ENCODE measurements around the gene ODAD3.

Gene ODAD3

GRCh38 chr19:11481534-11482383 is 46.8 kb upstream of the ODAD3 start:
- Histone ChIP-seq H2BK12ac (ENCODE audit: low read length) (no peak overlapping the region), H3K4me1 (ENCODE audit: control insufficient read depth in 1 of 2, insufficient read depth in 2 of 2, low read length in 2 of 2) (peaks cover 8 to 10% of the 10 kb centered on the region in 2 experiments), H3K4me3 (ENCODE audit: low read depth, low read length) (no peak overlapping the region), H4K8ac (ENCODE audit: low read depth, low read length) (no peak overlapping the region), H2BK120ac (ENCODE audit: insufficient read depth, low read length, poor library complexity) (no peak overlapping the region), H3K27ac (ENCODE audit: low read depth, low read length) (no peak overlapping the region), H3K4ac (ENCODE audit: low read depth, low read length) (no peak overlapping the region), H3K79me1 (ENCODE audit: low read length) (no peaks in the 10 kb centered on the region), H4K12ac (ENCODE audit: low read depth, low read length) (no peak overlapping the region), H3K79me2 (ENCODE audit: control insufficient read depth, insufficient read depth, low read length, poor library complexity) (no peaks in the 10 kb centered on the region), H3K36me3 (ENCODE audit: control insufficient read depth in 1 of 2, insufficient read depth in 2 of 2, low read length in 2 of 2) (peaks cover 2 to 3% of the 10 kb centered on the region in 2 experiments), H3K27me3 (ENCODE audit: insufficient read depth, low read length) (peaks cover 42% of the 10 kb centered on the region), H3K9ac (ENCODE audit: low read length) (no peak overlapping the region), H3K9me3 (ENCODE audit: insufficient read depth, low read depth, low read length) (peaks cover 11% of the 10 kb centered on the region), H3K4me2 (ENCODE audit: low read length) (peak overlapping the region; percentile 42), H3K23ac (ENCODE audit: low read length) (no peak overlapping the region), H2AK5ac (ENCODE audit: low read length) (no peak overlapping the region), H3K14ac (ENCODE audit: low read length) (no peak overlapping the region), H4K91ac (ENCODE audit: low read depth, low read length) (no peak overlapping the region), H2BK5ac (ENCODE audit: low read depth, low read length, poor library complexity) (no peak overlapping the region), H2AFZ (ENCODE audit: insufficient read depth, low read length, poor library complexity) (no peak overlapping the region), H3K18ac (ENCODE audit: low read length) (no peak overlapping the region)
- DNase-seq: peak in 1 of 2 donors; percentile 20
- no CpG with 5 or more reads among the region's 50 CpGs for WGBS (ENCODE audit: extremely low coverage, insufficient coverage, insufficient read length)

- H3K14ac ChIP-seq (ENCODE audit: low read length): no peak within 1 kb of the TSS
Observed at GRCh38 chr19:11480715-11481533, 46.0 kb upstream of the ODAD3 start, which contains the start of gene ELAVL3. ELAVL3 (minus strand) TSS chr19:11481046; CDS start chr19:11480608, 438 bp downstream.

GRCh38 chr19:11479898-11480714 is 45.2 kb upstream of the ODAD3 start:
- H3K9ac ChIP-seq (ENCODE audit: low read length): no peak overlapping the region
- peaks cover 42% of the 10 kb centered on the region for H3K27me3 ChIP-seq (ENCODE audit: insufficient read depth, low read length)
- H3K27ac ChIP-seq (ENCODE audit: low read depth, low read length): no peak overlapping the region
- DNase-seq: no peak
- no peak overlapping the region for H2AK5ac ChIP-seq (ENCODE audit: low read length)
- H3K4me3 ChIP-seq (ENCODE audit: low read depth, low read length): no peak overlapping the region
- H3K79me2 ChIP-seq (ENCODE audit: control insufficient read depth, insufficient read depth, low read length, poor library complexity): no peaks in the 10 kb centered on the region
- no peaks in the 10 kb centered on the region for H3K79me1 ChIP-seq (ENCODE audit: low read length)
- no peak overlapping the region for H3K23ac ChIP-seq (ENCODE audit: low read length)
- WGBS (ENCODE audit: extremely low coverage, insufficient coverage, insufficient read length): no CpG with 5 or more reads among the region's 86 CpGs
- H2AFZ ChIP-seq (ENCODE audit: insufficient read depth, low read length, poor library complexity): no peak overlapping the region
- no peak overlapping the region for H3K4me2 ChIP-seq (ENCODE audit: low read length)
- no peak overlapping the region for H3K4ac ChIP-seq (ENCODE audit: low read depth, low read length)
- H3K18ac ChIP-seq (ENCODE audit: low read length): no peak overlapping the region
- H4K12ac ChIP-seq (ENCODE audit: low read depth, low read length): no peak overlapping the region
- H3K4me1 ChIP-seq (ENCODE audit: control insufficient read depth in 1 of 2, insufficient read depth in 2 of 2, low read length in 2 of 2): peaks cover 8 to 10% of the 10 kb centered on the region in 2 experiments
- no peak overlapping the region for H4K91ac ChIP-seq (ENCODE audit: low read depth, low read length)
- peaks cover 11% of the 10 kb centered on the region for H3K9me3 ChIP-seq (ENCODE audit: insufficient read depth, low read depth, low read length)
- H4K8ac ChIP-seq (ENCODE audit: low read depth, low read length): no peak overlapping the region
- peaks cover 2 to 3% of the 10 kb centered on the region in 2 experiments for H3K36me3 ChIP-seq (ENCODE audit: control insufficient read depth in 1 of 2, insufficient read depth in 2 of 2, low read length in 2 of 2)
- H2BK12ac ChIP-seq (ENCODE audit: low read length): no peak overlapping the region
- H3K14ac ChIP-seq (ENCODE audit: low read length): no peak overlapping the region
- no peak overlapping the region for H2BK120ac ChIP-seq (ENCODE audit: insufficient read depth, low read length, poor library complexity)
- H2BK5ac ChIP-seq (ENCODE audit: low read depth, low read length, poor library complexity): no peak overlapping the region

More at GRCh38 chr19:11480715-11481533, 46.0 kb upstream of the ODAD3 start, which contains the start of gene ELAVL3:
- Histone ChIP-seq H2BK5ac (ENCODE audit: low read depth, low read length, poor library complexity) (no peak within 1 kb of the TSS), H2BK120ac (ENCODE audit: insufficient read depth, low read length, poor library complexity) (no peak within 1 kb of the TSS), H4K91ac (ENCODE audit: low read depth, low read length) (no peak within 1 kb of the TSS), H2AK5ac (ENCODE audit: low read length) (no peak within 1 kb of the TSS), H3K4me3 (ENCODE audit: low read depth, low read length) (no peak within 1 kb of the TSS), H3K27me3 (ENCODE audit: insufficient read depth, low read length) (peaks cover 42% of the 10 kb centered on the region), H3K4me2 (ENCODE audit: low read length) (peak within 1 kb of the TSS; percentile 42), H3K18ac (ENCODE audit: low read length) (no peak within 1 kb of the TSS), H4K8ac (ENCODE audit: low read depth, low read length) (no peak within 1 kb of the TSS), H2BK12ac (ENCODE audit: low read length) (no peak within 1 kb of the TSS), H3K4me1 (ENCODE audit: control insufficient read depth in 1 of 2, insufficient read depth in 2 of 2, low read length in 2 of 2) (peaks cover 8 to 10% of the 10 kb centered on the region in 2 experiments), H3K36me3 (ENCODE audit: control insufficient read depth in 1 of 2, insufficient read depth in 2 of 2, low read length in 2 of 2) (peaks cover 2 to 3% of the 10 kb centered on the region in 2 experiments), H3K4ac (ENCODE audit: low read depth, low read length) (no peak within 1 kb of the TSS), H2AFZ (ENCODE audit: insufficient read depth, low read length, poor library complexity) (no peak within 1 kb of the TSS), H3K23ac (ENCODE audit: low read length) (no peak within 1 kb of the TSS), H3K9me3 (ENCODE audit: insufficient read depth, low read depth, low read length) (peaks cover 11% of the 10 kb centered on the region), H3K79me2 (ENCODE audit: control insufficient read depth, insufficient read depth, low read length, poor library complexity) (no peaks in the 10 kb centered on the region), H3K9ac (ENCODE audit: low read length) (no peak within 1 kb of the TSS), H4K12ac (ENCODE audit: low read depth, low read length) (no peak within 1 kb of the TSS), H3K27ac (ENCODE audit: low read depth, low read length) (no peak within 1 kb of the TSS), H3K79me1 (ENCODE audit: low read length) (no peaks in the 10 kb centered on the region)
- no CpG with 5 or more reads among the region's 77 CpGs for WGBS (ENCODE audit: extremely low coverage, insufficient coverage, insufficient read length)
- no peak for DNase-seq
